ENCODE results near the gene ASB4.
"Not testable (repeated sequence)": the region's sequence is repeated elsewhere in the genome, so short reads cannot be mapped to it uniquely, and the experiment has no call there.

ASB4 gene

GRCh38 chr7:95549818-95550529, 64.2 kb downstream of the ASB4 start:
- in situ Hi-C loops (cut with MboI; ENCODE audit: low sequenced_read_pairs): no loop called here

DNA sequence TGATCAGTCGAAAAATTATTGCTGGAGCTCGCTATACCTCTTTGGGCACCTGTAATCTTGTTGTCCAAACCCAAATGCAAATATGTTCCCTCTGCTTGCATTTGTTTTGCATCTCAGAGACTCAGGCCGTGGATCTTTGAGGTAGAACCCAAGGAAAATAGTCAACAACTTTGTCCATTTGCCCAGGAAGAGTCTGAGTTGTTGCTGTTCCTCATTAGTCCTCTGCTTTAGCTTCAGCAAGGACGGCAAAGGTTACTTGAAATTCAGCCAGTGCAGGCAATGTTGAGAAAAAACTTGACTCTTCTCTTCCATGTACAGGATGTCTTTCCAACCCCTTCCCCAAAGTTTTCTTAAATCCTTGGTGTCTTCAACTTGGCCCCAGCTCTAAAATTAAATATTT, 64.8 kb downstream of the ASB4 start:
- in situ Hi-C loops (cut with MboI; ENCODE audit: low sequenced_read_pairs): no loop called here

DNA sequence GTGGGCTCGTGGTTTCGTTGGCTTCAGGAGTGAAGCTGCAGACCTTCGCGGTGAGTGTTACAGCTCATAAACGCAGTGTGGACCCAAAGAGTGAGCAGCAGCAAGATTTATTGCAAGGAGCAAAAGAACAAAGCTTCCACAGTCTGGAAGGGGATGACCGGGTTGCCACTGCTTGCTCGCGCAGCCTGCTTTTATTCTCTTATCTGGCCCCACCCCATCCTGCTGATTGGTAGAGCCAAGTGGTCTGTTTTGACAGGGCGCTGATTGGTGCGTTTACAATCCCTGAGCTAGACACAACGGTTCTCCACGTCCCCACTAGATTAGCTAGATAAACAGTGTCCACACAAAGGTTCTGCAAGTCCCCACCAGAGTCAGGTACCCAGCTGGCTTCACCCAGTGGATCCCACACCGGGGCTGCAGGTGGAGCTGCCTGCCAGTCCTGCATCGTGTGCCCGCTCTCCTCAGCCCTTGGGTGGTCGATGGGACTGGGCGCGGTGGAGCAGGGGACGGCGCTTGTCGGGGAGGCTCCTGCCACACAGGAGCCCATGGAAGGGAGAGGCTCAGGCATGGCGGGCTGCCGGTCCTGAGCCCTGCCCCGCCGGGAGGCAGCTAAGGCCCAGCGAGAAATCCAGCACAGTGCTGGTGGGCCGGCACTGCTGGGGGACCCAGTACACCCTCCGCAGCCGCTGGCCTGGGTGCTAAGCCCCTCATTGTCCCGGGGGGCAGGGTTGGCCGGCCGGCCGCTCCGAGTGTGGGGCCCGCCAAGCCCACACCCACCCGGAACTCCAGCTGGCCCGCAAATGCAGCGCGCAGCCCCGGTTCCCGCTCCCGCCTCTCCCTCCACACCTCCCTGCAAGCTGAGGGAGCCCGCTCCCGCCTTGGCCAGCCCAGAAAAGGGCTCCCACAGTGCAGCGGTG, 66.5 kb downstream of the ASB4 start:
- in situ Hi-C loops (cut with MboI; ENCODE audit: low sequenced_read_pairs): not testable (repeated sequence)

DNA sequence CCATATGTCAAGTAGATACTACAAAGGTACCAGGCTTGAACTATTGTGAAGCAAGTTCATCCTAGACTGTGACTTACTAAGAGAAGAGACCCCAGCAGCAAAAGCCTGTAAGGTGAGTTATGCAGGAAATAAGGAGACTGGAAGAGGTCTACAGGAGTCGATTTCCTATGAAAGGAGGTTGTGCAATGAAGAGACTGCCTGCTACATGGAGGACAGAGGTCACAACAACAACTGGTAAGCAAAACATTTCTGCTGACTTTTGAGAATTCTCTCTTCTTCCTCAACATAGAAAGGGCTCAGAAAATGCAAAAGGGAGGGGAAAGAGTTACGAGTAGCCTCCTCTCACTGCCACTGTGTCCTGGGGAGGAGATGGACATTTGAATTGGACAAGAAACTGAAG, 68.2 kb downstream of the ASB4 start:
- in situ Hi-C loops (cut with MboI; ENCODE audit: low sequenced_read_pairs): no loop called here

DNA sequence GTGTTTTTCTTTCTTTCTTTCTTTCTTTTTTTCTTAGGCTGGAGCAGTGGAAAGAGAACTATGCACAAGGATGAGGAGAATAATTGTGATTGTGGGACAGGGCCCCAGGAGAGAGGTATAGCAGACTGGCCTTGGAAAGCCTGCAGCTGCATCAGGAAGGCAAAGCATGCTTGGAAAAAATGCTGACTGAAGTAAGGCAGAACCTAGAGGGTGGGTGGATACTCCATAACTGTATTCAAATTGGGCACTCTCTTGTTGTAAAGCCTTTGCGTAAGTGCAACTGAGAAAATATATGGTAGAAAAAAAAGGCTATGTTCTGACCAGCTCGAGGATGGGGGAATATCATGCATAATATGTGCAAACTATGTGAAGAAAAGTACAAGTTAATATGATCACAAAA, 71.0 kb downstream of the ASB4 start:
- in situ Hi-C loops (cut with MboI; ENCODE audit: low sequenced_read_pairs): no loop called here

DNA sequence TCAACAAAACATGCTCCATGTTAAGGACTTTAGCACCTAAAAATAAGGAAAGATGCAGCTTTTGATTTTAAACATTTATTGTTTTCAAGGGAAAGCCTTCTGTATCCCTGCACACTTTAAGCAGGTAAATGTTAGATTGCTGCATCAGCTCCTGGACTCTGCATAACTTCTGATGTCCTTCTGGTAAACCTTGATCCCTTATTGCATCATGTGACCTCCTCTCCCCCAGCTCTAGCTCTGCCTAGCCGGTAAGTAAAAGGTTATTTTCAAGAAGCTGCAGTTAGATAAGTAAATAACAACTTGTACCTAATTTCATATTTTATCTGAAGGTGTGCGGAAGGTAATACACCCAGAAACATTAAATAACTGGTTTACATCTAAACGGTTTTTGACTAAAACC, 73.1 kb downstream of the ASB4 start:
- in situ Hi-C loops (cut with MboI; ENCODE audit: low sequenced_read_pairs): no loop called here

DNA sequence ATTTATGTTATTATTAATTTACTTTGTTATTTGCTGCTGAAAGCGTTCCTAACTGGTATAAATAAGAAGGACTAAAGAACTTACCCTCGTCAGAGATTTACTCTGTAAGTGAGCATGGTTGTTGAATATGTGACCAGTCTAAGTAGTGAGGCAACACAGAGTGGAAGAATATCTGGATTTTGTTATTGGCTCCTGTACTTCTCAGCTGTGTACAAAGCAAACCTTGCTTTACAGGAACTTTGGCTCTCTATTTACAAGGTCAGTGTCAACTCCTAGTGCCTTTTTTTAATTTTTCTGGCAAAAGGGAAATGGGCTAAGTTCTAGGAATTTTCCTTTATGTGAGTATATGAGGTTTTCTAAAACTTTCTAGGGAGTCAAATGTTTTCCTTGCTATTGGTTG, 74.9 kb downstream of the ASB4 start:
- in situ Hi-C loops (cut with MboI; ENCODE audit: low sequenced_read_pairs): no loop called here

DNA sequence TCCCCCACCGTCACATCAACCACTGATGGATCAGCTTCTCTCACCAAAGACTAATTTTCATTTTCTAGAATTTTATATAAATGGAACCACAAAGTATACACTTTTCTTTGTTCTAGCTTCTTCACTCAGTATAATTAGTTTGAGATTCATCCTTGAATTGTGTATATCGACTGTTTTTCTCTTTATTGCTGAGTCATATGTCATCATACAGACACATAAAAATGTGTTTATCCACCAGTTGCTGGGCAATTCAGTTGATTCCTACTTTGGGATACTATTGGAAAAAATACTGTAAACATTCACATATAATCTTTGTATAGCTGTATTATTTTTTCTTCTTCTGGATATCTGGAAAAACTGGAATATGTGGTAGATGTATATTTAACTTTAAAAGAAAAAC, 84.0 kb downstream of the ASB4 start:
- in situ Hi-C loops (cut with MboI; ENCODE audit: low sequenced_read_pairs): no loop called here

- in situ Hi-C loops (cut with MboI; ENCODE audit: low sequenced_read_pairs): no loop called here
These were observed 91.4 kb downstream of the ASB4 start for GRCh38 chr7:95577137-95577536.

GRCh38 chr7:95578299-95578855, 92.6 kb downstream of the ASB4 start:
- in situ Hi-C loops (cut with MboI; ENCODE audit: low sequenced_read_pairs): no loop called here

DNA sequence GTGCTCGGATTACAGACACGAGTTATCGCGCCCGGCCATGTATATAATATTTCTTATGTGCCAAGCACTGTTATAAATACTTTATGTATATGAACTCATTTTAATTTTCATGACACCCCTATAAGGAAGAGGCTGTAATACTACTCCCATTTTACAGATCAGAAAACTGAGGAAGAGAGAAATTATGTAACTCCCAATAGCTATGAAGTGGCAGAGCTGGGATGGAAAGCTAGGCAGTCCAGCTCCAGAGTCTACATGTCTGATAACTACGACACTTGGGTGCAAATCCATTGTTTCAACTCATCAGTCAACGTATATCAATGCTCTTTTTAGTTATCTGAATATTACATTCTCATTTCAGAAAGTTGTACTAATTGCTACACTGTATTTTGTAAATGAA, 93.6 kb downstream of the ASB4 start:
- in situ Hi-C loops (cut with MboI; ENCODE audit: low sequenced_read_pairs): no loop called here

DNA sequence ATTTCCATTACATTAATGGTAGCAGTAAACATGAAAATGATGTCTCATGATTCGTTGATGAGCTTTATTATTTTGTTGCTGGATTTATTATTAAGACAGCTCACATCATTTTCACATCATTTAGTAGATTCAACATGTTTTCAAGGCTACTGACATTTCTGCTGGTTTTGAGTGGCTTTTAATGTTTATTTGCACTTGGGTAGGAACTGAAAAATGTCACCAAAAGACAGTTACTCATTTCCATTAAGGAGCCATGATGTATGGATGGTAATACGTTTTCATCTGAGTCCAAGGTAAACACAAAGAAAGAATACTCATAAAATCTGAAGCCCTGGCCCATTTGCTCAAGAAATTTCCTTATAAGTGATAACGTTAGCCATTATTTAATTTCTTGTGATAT, 95.7 kb downstream of the ASB4 start:
- in situ Hi-C loops (cut with MboI; ENCODE audit: low sequenced_read_pairs): no loop called here

- in situ Hi-C loops (cut with MboI; ENCODE audit: low sequenced_read_pairs): no loop called here
These were observed 97.0 kb downstream of the ASB4 start for GRCh38 chr7:95582578-95583293.

- in situ Hi-C loops (cut with MboI; ENCODE audit: low sequenced_read_pairs): no loop called here
These were observed 98.3 kb downstream of the ASB4 start for GRCh38 chr7:95583834-95584621.

DNA sequence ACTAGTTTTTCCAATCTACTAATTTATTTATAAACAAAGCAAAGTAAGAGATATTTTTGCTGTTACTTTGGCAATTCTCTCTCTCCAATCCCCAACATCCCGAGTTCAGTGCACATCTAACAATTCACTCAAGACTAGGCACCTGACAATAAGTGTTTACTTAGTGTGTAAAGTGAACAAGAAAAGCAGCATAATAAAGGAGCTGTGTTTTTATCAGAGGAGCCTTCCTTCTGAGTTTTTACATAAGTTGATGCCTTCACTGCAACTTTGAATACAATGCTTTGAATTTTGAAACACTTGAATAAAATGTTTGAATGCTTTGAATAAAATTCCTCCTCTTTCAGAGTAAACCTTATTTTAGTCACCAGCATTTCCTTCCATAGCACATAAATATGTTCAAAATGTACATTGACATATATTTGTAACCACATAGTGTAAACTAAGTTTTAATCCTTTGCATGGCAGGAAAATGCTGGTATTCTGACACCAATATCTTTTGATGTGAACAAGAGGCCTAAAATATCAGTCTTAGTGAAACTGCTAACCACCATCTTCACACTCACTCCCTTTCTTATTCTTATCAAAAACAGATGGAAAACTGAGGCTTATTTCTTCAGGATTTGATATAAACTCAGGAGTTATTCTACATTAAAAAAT, 99.2 kb downstream of the ASB4 start:
- in situ Hi-C loops (cut with MboI; ENCODE audit: low sequenced_read_pairs): no loop called here

DNA sequence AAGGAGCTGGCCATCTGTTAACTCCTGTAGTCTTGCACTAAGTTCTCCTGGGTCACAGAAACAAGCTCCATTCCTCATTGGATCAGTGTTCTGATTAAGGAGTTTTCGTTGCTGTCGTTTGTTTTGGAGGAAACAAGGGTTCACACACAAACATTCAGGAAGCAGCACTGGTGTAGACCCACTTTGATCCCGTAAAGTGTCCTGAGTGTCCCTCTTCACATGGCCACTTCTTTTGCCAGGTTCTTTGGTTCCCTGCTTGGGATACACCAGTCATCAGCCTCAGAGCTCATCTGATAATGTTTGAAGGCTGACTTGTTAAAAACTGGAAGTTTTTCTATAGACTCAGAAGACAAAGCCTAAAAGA, 99.7 kb downstream of the ASB4 start:
- in situ Hi-C loops (cut with MboI; ENCODE audit: low sequenced_read_pairs): no loop called here

- in situ Hi-C loops (cut with MboI; ENCODE audit: low sequenced_read_pairs): no loop called here
These were observed 101.2 kb downstream of the ASB4 start for GRCh38 chr7:95586951-95587301.

DNA sequence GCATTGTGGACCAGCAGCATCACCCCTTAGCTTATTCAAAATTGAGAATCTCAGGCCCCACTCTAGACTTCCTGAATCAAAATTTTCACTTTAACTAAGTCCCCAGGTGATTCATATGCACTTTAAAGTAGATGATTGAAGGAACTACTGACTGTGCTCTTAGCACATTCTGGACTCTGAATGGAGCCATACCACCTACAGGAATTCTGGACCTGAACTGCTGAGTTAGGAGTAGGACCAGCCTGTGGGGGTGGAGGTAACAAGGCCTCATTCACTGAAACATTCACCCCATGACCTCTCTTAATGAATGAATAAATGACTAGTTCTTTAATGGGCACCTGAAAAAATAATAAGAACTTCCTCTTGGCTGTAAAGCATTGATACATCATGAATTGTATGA, 103.3 kb downstream of the ASB4 start:
- in situ Hi-C loops (cut with MboI; ENCODE audit: low sequenced_read_pairs): no loop called here

- in situ Hi-C loops (cut with MboI; ENCODE audit: low sequenced_read_pairs): no loop called here
These were observed 104.0 kb downstream of the ASB4 start for GRCh38 chr7:95589766-95590165.

Data from HL-60/S4 treated with phorbol 12-myristate 13-acetate at 8.2 ng/mL for 4 days and 3 days (cell line).